ENCODE measurements around the gene BEAN1. TPM values are rescaled to one million over a fixed set of nuclear protein-coding genes. Genes with fewer than 3 reads are reported as not detected.

Gene BEAN1
- polyA plus RNA-seq, 1 of the 3 experiments (the other 2 are of a cell fraction), result 0.07 TPM

GRCh38 chr16:66440970-66441369 lies 13.9 kb downstream of the BEAN1 start:
- Histone ChIP-seq H4K20me1 (ENCODE audit: insufficient read depth) (no peaks in the 10 kb centered on the region), H3K9me2 (no peaks in the 10 kb centered on the region), H3K9me3 (no peaks in the 10 kb centered on the region), H3K9ac (no peak overlapping the region), H3K4me3 (ENCODE audit: low read depth in 2 of 2, low read length in 1 of 2) (no peak overlapping the region), H3F3A (replicated peaks; ENCODE audit: insufficient read depth) (no peaks in the 10 kb centered on the region), H3K27me3 (ENCODE audit: insufficient read depth) (peaks cover 6% of the 10 kb centered on the region; the same call in 1 of the 2 replicates), H3K27ac (ENCODE audit: low read depth in 2 of 2, low read length in 1 of 2) (no peak overlapping the region), H3K4me2 (no peak overlapping the region), H3K4me1 (ENCODE audit: control insufficient read depth in 1 of 2, insufficient read depth in 2 of 2, low read depth in 1 of 2, low read length in 1 of 2) (peaks cover 0 to 3% of the 10 kb centered on the region in 2 experiments; a peak in 1 of 4 replicates), H3K79me2 (ENCODE audit: insufficient read depth) (no peaks in the 10 kb centered on the region), H3K36me3 (replicated peaks in 1 of 2; ENCODE audit: control insufficient read depth in 1 of 2, insufficient read depth in 2 of 2, low read length in 1 of 2) (no peaks in the 10 kb centered on the region), H2AFZ (ENCODE audit: low read depth) (no peak overlapping the region)
- 78% methylated on average over 11 of the region's 11 CpGs for WGBS (ENCODE audit: low lambda C conversion rate)
- POLR2A ChIA-PET, result no interaction called here
- TF ChIP-seq USF2 (IDR thresholded peaks at IDR 0.05; ENCODE audit: borderline replicate concordance, low read depth, low read length) (no peak), REST (IDR thresholded peaks at IDR 0.05; ENCODE audit: low read depth, low read length) (no peak), IRF3 (IDR thresholded peaks at IDR 0.05; ENCODE audit: low read depth, low read length) (no peak), CHD2 (IDR thresholded peaks at IDR 0.05; ENCODE audit: low read length, partially characterized antibody) (no peak), RCOR1 (IDR thresholded peaks at IDR 0.05; ENCODE audit: low read length) (no peak), FOXJ3 (CRISPR knock-in tag; IDR thresholded peaks at IDR 0.05) (no peak)
- CTCF ChIA-PET, result interaction anchor here (1.0 kb wide), 2 partner anchors 36 to 210 kb away, joined by 3 read pairs; no protein-coding TSS in a partner anchor
- no peak for DNase-seq

GRCh38 chr16:66441586-66442375 lies 14.7 kb downstream of the BEAN1 start:
- Histone ChIP-seq H2AFZ (ENCODE audit: low read depth) (no peak overlapping the region), H3K9me3 (no peaks in the 10 kb centered on the region), H3K27ac (ENCODE audit: low read depth in 2 of 2, low read length in 1 of 2) (no peak overlapping the region), H3K4me3 (ENCODE audit: low read depth in 2 of 2, low read length in 1 of 2) (no peak overlapping the region), H3K4me1 (ENCODE audit: control insufficient read depth in 1 of 2, insufficient read depth in 2 of 2, low read depth in 1 of 2, low read length in 1 of 2) (peaks cover 0 to 3% of the 10 kb centered on the region in 2 experiments; a peak in 1 of 4 replicates), H3K9ac (no peak overlapping the region), H3K4me2 (no peak overlapping the region; the same call in 1 of the 2 replicates), H3K9me2 (no peaks in the 10 kb centered on the region), H3K36me3 (replicated peaks in 1 of 2; ENCODE audit: control insufficient read depth in 1 of 2, insufficient read depth in 2 of 2, low read length in 1 of 2) (no peaks in the 10 kb centered on the region), H3F3A (replicated peaks; ENCODE audit: insufficient read depth) (no peaks in the 10 kb centered on the region), H3K79me2 (ENCODE audit: insufficient read depth) (no peaks in the 10 kb centered on the region), H3K27me3 (ENCODE audit: insufficient read depth) (peaks cover 6% of the 10 kb centered on the region; the same call in 1 of the 2 replicates), H4K20me1 (ENCODE audit: insufficient read depth) (no peaks in the 10 kb centered on the region)
- ChIA-PET POLR2A (no interaction called here), CTCF (interaction anchor here (1.0 to 1.6 kb wide), 3 partner anchors 35 to 209 kb away, joined by 3 to 4 read pairs (median 3); no protein-coding TSS in a partner anchor)
- no peak for DNase-seq
- WGBS (ENCODE audit: low lambda C conversion rate), result 52% methylated on average over 5 of the region's 7 CpGs
- TF ChIP-seq MAX (IDR thresholded peaks at IDR 0.05; ENCODE audit: low read depth) (no peak), TEAD4 (IDR thresholded peaks at IDR 0.05; ENCODE audit: borderline replicate concordance, insufficient read depth) (no peak), MXI1 (IDR thresholded peaks at IDR 0.05; ENCODE audit: low read depth, low read length) (no peak), PBX3 (IDR thresholded peaks at IDR 0.05) (no peak), TAF1 (IDR thresholded peaks at IDR 0.05; ENCODE audit: borderline replicate concordance, low read depth, low read length) (no peak), EZH2phosphoT487 (IDR thresholded peaks at IDR 0.05; ENCODE audit: borderline replicate concordance, low read depth) (no peak), JUND (IDR thresholded peaks at IDR 0.05) (no peak), USF1 (IDR thresholded peaks at IDR 0.05; ENCODE audit: borderline replicate concordance, low read depth) (no peak), NRF1 (IDR thresholded peaks at IDR 0.05; ENCODE audit: low read depth, low read length) (no peak), FOXJ3 (CRISPR knock-in tag; IDR thresholded peaks at IDR 0.05) (no peak), FOXM1 (IDR thresholded peaks at IDR 0.05; ENCODE audit: low read depth) (no peak), ELF1 (IDR thresholded peaks at IDR 0.05) (no peak)

Data from SK-N-SH (cell line).